HG02759 (cell line): ENCODE results near the gene HACD4.
A peak's percentile ranks its signal among the peaks of the same experiment; 100 is the strongest.
"Not testable (repeated sequence)": the region's sequence is repeated elsewhere in the genome, so short reads cannot be mapped to it uniquely, and the experiment has no call there.

Experiments
- ATAC-seq: cut with Tn5 transposase; IDR thresholded peaks from one replicate; pipeline ENCODE4 v1.9.1; 2021; ENCODE audit warnings: mild to moderate bottlenecking, moderate library complexity; ENCODE audit not compliant: unreplicated experiment

HACD4 gene

DNA sequence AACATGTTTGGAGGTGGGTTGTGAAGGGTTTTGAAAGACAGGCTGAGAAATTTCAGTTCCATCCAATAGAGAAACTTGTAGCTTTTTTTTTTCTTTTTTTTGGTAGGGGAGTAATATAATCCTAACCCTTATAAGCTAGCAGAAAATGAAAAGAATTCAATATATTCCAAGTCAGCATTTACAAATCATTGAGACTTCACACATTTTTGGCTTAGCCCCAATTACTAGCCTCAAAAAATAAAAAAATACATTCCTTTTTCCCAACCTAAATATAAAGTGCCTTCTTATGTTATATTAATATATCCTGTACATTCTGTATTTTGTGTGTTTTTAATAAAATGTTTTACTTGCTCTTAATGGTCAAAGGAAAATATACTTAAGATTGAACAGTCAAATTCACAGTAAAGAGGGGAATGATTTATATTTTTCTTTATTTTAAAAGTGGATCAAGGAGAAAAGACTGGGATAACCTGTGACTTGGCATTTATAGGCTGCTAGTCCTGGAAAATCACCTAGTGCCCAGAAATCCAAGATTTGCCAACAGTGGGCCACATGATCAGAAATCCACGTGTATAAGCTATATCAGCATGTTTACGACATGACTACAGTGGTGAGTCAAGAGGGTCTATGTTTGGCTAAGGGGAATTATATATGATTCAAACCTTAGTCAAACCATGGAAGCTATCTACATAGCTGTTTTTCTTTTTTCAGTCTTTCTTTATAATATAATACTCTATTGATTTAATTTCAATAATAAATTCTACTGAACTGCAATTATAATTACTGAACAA, 14.5 kb downstream of the HACD4 start:
- ATAC-seq: no peak

- no peak for ATAC-seq
Measured at GRCh38 chr9:21015995-21016394, 15.4 kb downstream of the HACD4 start.

- ATAC-seq: no peak
Measured at GRCh38 chr9:21015129-21015815, 16.2 kb downstream of the HACD4 start.

GRCh38 chr9:21002040-21002439, 29.4 kb downstream of the HACD4 start:
- ATAC-seq: no peak

DNA sequence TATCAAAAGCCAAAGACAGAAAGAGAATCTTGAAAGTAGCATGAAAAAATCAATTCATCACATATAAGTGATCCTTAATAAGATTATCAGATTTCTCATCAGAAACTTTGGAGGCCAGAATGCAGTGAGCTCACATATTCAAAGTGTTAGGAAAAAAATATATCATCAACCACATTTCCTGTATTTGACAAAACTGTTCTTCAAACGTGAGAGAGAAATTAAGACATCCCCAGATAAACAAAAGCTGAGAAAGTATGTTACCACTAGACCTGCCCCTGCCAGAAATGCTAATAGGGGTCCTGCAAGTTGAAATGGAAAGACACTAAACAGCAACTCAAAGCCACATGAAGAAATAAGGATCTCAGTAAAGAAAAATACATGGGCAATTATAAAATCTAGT, 29.9 kb downstream of the HACD4 start:
- ATAC-seq: no peak

DNA sequence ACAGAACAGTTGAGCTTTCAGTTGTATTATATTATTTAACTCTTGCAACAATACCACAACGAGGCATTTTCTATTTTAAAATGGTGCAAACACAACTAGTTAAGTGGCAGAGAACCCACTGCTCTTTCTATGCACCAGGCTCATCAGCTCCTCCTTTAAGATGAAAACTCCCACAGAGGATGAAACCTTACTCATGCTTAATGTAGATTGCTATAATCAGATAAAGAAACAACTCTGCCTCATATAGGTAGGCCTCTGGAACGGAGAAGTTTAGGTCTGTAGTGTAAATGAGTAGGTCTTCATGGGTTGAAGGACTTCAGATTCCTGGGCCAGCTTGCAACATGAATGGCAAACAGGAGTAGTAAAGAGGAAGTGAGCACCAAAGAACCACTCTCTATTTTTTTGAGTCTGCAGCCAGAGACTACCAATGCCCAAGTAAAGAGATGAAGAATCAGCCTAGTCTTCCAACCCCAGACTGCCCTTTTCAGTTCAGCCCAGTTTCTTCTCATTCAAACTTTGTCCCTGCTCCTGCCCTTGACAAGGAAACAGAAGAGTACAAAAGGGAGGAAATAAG, 33.9 kb downstream of the HACD4 start:
- ATAC-seq: peak; percentile 85

- ATAC-seq: peak; percentile 47
Measured at GRCh38 chr9:20996809-20997208, 34.6 kb downstream of the HACD4 start.

- ATAC-seq: no peak
Measured at GRCh38 chr9:20995616-20996015, 35.8 kb downstream of the HACD4 start.

DNA sequence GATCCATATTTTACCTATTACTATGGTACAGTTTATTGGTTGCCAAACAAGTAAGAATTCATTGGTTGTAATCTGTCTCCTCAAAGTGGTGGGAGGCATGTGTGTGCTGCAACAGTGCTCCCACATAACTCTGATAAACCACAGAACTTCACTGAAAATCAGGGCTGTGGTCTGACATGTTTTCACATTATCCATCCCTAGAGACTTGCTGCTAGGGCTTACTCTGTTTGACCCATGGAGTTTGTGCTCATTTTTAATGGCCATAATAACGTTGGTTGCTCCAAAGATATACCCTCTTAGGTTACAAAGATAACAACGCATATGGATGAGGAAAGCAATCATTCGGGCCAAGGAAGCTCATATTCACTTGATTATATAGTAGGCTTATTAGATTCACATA, 37.0 kb downstream of the HACD4 start:
- ATAC-seq: no peak

DNA sequence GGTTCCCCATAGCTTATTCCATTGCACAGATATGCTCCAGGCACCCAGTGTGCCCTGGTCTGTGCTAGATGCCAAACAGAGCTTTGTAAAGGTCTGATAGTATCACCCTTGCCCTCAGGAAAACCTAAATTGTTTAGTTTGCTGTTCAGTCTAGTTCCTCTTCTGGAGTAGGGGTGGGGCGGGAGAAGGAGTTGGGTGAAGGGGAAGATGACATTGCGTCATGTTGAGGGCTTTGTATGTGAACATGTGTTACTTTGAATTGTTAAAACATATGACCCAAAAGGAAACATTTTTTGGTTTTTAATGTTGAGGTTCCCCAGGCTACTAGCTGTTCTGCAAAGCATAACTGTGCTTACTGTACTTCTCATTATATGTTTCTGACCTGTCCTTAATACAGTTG, 40.6 kb downstream of the HACD4 start:
- ATAC-seq: no peak

GRCh38 chr9:20989923-20990341, 41.5 kb downstream of the HACD4 start:
- no peak for ATAC-seq

DNA sequence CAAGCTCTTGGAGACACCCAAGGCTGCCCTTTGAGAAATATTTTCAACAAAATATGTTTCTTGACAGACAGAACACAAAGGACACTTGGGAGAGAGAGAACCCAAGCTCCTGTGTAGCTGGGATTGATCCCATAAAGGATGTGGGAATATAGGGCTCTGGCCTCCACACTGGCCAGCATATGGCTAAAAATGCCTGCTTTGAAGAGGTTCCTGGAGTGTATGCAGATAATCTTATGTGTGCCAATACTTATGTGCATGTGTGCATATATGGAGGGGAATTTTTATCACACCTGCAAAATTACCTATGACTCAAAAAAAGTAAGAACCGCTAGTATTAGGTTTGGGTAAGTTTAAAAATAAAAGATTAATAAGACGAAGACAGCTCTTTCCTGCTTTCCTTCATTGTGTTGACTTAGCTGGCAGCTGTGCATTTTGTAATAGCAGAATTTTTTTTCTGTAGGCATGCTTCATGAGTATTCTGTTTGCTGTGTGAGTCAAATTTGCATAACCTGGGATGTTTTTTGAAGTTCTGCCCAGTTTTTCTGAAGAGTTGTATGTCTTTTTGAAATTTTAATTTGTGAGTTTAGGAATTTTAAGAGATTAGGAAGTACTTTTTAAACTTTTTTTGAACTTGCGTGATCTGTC, 42.6 kb downstream of the HACD4 start:
- no peak for ATAC-seq

- no peak for ATAC-seq
Measured at GRCh38 chr9:20988061-20988460, 43.4 kb downstream of the HACD4 start.

DNA sequence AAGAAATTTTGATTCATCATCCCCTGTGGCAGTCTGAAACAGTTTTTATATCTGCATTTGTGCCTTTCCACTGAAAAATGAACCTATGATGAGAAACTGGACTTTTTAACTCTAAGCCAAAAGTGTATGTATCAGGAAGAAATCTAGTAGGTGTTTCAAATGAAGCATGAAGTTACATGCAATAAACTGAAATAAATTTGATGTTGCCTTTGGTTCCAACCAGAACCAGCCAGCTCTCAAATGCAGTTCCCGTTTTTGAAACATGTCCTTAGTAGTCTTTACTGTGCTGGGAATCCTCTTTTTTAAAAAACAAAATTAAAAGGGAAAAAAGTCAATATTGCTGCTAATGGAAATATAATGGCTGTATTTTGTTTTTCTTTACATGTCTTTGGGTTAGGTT, 43.9 kb downstream of the HACD4 start:
- no peak for ATAC-seq

- no peak for ATAC-seq
Measured at GRCh38 chr9:20985851-20986600, 45.4 kb downstream of the HACD4 start.

DNA sequence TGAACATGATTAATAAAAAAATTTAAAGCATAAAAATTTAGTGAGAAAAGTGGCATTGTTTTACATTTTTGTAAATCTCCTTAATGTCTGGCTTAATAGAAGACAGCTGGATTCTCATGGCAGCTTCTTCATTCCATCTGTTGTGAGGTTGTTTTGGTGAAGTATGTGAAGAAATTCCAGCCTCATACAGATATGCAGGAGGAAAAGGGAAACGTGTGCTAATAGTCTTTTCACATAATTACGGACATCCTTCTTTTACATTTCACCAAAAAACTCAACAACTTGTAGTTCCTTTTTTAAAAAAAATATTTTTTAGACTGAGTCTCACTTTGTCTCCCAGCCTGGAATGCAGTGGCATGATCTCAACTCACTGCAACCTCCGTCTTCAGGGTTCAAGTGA, 46.9 kb downstream of the HACD4 start:
- ATAC-seq: no peak

GRCh38 chr9:20981486-20981885, 50.0 kb downstream of the HACD4 start:
- peak; percentile 10 for ATAC-seq

DNA sequence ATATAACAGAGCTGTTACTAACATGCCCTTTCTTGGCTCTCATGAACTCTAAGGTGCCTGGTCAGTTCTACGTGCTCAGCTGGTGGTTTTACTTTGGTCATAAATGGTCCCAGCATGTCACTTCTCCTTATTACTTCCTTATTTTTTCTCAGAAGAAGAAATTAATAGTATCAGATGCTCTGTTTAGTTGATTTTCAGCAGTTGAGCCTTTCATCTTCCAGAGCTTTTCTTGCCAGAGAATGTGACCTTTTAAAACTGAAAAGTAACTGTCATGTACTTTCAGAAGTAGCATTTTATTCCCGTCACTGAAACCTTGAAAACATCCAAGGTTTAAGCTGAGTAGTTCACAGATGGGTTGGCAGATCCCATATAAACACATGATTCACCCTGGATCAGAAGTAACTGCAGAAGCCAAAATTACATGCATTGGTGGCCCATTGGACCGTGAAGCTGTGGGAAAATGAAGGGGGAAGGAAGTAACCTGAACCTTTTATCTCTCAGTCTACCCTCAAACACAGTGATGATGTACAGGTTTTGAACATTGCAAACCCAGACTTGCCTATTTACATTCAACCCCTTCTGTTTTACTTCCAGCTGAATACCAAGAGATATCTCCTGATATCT, 50.5 kb downstream of the HACD4 start:
- ATAC-seq: peak; percentile 72

DNA sequence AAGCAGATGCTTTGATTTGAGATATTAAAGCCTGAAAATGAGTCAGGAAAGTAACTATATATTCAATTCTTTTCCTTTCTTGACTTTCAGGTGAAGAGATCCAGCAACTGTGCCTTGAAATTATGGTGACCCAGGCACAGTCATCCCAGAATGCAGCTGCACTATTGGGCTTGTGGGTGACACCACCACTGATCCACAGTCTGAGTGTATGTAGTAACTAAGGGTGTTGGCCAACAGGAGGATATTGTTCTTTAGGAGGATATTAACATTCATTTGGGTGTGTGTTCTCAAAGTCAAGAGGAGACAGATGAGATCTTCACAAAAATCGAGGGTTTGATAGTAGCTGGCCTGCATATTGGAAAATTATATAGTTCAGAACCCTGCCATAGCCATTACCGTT, 53.2 kb downstream of the HACD4 start:
- ATAC-seq: no peak

DNA sequence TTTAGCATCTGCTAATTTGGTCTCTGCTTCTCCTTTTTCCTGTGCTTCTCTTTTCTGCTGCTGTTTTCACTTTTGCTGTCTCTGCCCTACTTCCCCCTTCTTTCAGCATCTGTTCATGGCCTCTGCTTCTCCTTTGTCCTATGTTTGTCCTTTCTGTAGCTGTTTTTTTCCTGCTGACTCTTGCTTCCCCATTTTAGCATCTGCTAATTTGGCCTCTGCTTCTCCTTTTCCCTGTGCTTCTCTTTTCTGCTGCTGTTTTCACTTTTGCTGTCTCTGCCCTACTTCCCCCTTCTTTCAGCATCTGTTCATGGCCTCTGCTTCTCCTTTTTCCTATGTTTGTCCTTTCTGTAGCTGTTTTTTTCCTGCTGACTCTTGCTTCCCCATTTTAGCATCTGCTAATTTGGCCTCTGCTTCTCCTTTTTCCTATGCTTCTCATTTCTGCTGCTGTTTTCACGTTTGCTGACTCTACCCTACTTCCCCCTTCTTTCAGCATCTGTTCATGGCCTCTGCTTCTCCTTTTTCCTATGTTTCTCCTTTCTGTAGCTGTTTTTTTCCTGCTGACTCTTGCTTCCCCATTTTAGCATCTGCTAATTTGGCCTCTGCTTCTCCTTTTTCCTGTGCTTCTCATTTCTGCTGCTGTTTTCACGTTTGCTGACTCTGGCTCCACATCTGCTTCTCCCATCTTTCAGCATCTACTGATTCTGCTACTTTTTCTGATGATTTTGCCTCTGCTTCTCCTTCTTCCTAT, 57.1 kb downstream of the HACD4 start:
- not testable (repeated sequence) for ATAC-seq
